Islet of Langerhans (tissue), 1 donor: ENCODE data around the gene EPHA1.

Experiments used
- FAIRE-seq: peaks from one replicate; lab custom pipeline; 2011; peaks lifted over from hg19 to GRCh38; lab: Jason Lieb, UNC

EPHA1 gene

DNA sequence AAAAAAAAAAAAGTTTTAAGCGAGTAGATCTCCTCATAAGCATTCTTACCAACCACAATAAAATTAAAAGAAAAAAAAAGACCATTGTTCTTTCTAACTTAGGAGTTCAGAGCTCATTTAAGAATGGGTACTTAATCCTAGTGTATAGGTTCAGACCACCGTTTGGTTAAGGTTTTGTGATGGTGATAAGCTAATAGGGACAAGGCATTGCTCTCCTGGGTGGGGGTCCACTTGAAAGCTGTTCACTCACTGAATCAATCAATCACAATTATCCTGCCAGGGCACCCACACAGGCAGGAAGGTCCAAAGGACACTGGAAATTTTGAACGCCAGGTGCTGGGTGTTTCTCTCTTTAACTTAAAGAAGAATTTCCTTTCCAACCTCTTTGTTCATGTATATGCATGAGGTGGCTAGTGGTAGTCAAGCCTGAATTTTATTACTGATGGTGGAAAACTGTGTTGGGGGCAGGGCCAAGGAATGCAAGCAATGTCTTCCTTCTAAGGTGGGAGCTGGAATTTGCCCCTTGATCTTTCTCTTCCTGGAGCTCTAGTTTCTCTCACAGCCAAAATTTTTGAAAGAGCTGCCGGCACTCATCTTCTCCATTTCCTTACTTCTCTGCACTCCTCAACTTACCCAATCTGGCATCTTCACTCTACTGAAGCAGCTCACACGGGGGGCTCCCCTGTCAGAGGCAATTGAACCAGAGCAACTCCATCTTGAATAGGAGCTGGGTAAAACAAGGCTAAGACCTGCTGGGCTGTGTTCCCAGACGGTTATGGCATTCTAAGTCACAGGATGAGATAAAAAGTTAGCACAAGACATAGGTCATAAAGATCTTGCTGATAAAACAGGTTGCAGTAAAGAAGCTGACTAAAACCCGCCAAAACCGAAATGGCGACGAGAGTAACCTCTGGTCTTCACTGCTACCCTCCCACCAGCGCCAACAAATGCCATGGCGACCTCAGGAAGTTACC lies 38.7 kb downstream of the EPHA1 start:
- no peak for FAIRE-seq

DNA sequence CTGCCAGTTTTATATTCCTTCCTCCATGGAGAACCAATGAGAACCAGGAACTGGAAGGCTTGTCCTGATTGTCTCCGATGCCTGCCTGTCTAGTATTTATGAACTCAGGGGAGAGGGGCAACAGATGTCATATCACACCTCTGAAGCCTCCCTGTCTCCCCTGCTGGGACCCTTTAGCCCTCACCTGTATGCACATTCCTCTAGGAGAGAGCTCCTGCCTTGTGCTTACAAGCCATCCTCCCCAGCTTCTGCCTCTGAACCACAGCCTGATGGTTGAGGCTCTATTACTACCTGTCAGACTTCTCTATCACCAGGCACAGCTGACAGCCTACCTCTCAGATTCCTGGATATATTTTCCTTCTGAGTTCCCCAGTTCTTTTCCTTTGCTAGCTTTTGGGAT lies 40.3 kb downstream of the EPHA1 start:
- FAIRE-seq = no peak

- no peak for FAIRE-seq
Observed at GRCh38 chr7:143367972-143368371, 40.7 kb downstream of the EPHA1 start.

- FAIRE-seq = no peak
Observed at GRCh38 chr7:143363016-143363937, 45.4 kb downstream of the EPHA1 start.

- no peak for FAIRE-seq
Observed at GRCh38 chr7:143362131-143363015, 46.3 kb downstream of the EPHA1 start, which contains the start of gene FAM131B. FAM131B (minus strand) TSS chr7:143362713; CDS start chr7:143362603, 110 bp downstream.

DNA sequence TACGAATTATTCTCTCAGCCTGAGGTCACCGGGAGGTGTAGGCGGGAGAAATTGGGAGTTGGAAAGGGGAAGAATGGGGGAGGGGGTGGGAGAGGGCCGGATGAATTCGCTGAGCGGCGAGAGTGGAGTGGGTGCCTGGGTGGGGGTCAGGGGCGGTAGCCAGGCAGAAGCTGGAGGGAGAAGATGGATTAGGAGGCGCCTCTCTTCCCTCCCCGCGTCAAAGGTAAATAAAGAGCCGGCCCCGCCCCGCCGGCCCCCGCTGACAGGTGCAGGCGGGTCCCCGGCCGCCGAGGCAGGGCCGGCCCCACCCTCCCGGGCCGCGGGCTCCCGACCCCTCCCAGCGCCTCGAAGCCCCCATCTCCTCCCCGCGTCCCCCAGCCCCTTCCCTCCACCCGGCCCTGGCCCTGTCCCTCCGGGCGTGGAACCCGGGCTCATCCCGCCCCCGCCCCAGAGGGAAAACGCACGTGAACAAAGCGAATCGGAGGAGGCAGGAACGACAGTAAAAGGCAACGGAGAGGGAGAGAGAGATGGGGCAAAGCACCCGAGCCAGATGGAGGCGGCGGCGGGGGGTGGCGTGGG lies 47.0 kb downstream of the EPHA1 start:
- no peak for FAIRE-seq

GRCh38 chr7:143360788-143361551 lies 47.7 kb downstream of the EPHA1 start:
- FAIRE-seq = no peak

DNA sequence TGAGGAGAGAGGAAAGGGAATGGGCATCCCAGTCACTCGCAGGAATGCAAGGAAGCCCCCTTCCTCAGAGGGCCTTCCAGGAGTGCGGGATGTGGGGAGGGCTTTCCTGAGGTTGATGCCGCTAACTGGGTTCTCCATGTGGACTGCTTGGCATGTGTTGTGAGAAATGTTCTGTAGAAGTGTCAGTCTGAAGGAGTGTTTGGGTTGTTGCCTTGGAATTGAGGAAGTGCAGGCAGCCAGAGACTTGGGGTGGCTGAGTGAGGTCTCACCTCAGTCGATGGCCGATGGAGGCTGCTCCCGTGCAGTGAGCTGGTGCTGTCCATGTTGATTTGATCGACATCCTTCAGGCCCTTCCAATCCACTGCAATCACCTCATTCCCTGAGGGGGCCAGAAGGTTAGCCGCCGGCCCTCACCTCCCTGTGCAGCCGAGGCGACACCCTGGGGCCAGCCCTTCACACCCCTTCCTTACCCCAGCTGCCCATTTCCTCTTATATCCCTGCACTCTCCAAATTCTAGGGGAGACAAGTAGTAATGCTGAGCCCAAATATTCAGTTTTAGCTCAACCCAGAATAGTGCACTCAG lies 48.8 kb downstream of the EPHA1 start:
- no peak for FAIRE-seq

- FAIRE-seq = no peak
Observed at GRCh38 chr7:143358626-143359025, 50.0 kb downstream of the EPHA1 start.

- FAIRE-seq = no peak
Observed at GRCh38 chr7:143356414-143357050, 52.1 kb downstream of the EPHA1 start.

DNA sequence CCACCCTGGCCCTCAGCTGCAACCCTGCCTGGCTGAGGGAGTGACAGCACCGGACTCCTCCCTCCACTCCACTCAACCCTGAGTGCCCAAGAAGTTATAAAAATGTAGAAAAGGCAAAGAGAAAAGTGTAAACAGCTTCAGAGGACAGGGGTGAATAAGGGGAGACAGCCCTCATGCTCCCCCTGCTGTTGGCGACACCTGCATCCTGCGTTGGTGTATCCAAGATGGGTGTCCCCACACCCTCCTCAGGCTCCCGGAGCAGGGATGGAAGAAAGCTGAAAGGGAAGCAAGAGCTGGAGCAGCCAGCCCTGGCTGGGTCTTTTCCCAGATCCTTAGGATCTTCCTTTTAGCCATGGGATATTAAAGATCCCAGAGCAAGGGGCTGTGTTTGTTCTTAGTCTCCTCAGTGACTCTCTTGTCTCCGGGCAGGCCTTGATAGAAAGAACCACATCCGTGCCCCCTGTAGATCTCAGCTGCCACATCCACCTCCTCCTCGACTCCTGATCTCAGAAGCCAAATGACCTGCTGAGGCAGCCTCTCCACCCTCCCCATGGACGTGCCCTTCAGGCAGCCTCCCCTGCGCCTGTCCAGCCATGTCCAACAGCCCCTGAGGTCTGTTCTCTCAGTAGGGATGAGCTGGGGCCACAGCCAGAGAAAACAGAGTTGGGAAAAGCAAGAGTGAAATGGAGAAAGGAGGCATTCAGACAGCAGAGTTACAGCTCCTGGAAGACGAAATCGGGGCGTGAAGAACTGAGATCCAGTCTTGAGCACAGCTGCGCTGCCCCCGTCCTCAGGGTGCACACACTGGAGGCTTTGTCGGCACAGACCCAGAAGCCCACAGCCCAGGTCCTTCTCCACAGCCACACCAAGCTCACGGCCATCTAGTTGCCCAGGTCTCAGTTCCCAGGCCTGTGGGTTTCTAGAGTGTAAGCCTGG lies 52.9 kb downstream of the EPHA1 start:
- FAIRE-seq = no peak

- no peak for FAIRE-seq
Observed at GRCh38 chr7:143354965-143355364, 53.7 kb downstream of the EPHA1 start.

DNA sequence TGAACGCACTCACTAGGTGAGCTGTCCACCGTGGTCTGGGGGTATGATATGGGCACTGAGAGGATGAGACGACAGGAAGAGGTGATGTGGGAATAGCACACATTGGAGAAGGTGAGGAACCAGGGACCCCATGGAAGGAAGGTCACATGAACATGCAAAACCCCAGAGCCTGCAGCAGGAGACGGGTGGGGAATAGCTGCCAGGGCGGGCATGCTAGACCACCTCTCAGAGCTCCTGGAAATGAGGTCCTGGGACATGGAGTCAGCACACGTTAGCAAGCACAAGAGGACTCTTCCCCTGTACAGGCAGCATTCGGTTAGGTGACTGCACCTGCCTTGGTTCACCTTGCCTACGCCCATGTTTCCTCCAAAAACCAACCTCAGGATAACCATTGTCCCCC lies 54.3 kb downstream of the EPHA1 start:
- FAIRE-seq = no peak

GRCh38 chr7:143352531-143353002 lies 56.1 kb downstream of the EPHA1 start:
- FAIRE-seq = no peak

- FAIRE-seq = no peak
Observed at GRCh38 chr7:143351574-143351973, 57.1 kb downstream of the EPHA1 start.

DNA sequence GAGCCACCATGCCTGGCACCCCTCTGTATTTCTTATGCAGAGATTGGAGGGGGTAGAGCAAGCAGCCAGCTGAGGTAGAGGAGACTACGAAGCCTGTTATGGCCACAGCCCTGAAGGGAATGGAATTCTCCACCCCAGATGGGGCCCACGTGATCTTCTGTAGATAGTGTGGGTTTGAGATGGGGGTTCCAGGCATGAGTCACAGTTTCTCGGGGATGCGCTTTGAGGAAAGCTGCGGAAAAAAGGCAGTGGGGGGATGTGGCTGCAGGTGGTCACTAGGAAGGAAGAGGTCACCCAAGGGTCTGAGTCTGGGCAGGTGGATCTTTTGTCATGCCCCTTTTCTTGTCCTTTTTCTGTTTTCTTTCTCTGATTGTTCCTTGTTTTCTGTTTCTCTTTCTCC lies 57.6 kb downstream of the EPHA1 start:
- no peak for FAIRE-seq

- no peak for FAIRE-seq
Observed at GRCh38 chr7:143347950-143348349, 60.7 kb downstream of the EPHA1 start.

DNA sequence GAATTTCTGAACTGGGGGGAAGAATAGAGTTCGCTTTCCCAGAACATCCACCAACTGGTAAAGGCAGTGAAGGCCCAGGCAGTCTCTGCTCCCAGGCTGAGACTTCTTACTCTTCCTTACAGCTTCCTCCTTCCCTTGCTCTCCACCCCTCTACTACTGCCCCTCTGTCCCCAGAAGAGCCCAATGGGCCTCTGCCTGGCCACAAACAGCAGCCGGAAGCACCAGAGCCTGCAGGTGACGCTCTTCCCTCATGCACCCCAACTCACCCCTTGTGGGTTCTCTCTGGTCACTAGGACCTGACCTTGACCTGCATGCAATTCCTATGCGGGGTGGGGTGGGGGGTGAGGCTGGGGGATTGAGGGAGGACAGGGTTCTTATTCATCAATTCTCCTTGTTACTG lies 62.6 kb downstream of the EPHA1 start:
- no peak for FAIRE-seq
